22Rv1 (cell line): Measurements from ENCODE around the gene MAP1S.

Experiments
- H3K27ac ChIP-seq: fragments of 450-650 bp; 2 replicates; pipeline ENCODE4 v1.5.1; 2017
- ZFX ChIP-seq: fragments of 450-650 bp; IDR thresholded peaks from 2 replicates; pipeline ENCODE4 v1.6.1; 2017; ENCODE audit warnings: antibody characterized with exemption, borderline replicate concordance
- TF ChIP-seq, protein P1 (sequence below): fragments of 450-650 bp; IDR thresholded peaks from 2 replicates; pipeline ENCODE4 v1.5.1; 2017; ENCODE audit warnings: mild to moderate bottlenecking

Gene MAP1S

DNA sequence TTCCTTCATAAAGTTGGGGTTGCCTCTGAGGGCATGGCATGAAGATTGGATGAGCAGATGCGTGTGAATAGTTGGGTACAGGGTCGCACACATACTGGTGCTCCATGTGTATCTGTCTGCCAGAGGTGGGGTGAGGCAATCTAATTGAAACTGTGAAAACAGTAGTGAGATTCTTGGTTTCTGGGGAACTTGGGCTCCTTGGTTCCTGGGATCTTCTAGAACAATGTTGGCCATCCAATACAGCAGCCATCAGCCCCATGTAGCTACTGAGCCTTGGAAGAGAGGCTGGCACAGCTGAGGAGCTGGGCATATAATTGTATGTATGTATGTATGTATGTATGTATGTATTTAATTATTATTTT is 32.6 kb downstream of the MAP1S start:
- no peak overlapping the region for H3K27ac ChIP-seq
- TF ChIP-seq, protein P1, sequence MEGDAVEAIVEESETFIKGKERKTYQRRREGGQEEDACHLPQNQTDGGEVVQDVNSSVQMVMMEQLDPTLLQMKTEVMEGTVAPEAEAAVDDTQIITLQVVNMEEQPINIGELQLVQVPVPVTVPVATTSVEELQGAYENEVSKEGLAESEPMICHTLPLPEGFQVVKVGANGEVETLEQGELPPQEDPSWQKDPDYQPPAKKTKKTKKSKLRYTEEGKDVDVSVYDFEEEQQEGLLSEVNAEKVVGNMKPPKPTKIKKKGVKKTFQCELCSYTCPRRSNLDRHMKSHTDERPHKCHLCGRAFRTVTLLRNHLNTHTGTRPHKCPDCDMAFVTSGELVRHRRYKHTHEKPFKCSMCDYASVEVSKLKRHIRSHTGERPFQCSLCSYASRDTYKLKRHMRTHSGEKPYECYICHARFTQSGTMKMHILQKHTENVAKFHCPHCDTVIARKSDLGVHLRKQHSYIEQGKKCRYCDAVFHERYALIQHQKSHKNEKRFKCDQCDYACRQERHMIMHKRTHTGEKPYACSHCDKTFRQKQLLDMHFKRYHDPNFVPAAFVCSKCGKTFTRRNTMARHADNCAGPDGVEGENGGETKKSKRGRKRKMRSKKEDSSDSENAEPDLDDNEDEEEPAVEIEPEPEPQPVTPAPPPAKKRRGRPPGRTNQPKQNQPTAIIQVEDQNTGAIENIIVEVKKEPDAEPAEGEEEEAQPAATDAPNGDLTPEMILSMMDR, result no peak
- no peak for TF ChIP-seq ZFX

DNA sequence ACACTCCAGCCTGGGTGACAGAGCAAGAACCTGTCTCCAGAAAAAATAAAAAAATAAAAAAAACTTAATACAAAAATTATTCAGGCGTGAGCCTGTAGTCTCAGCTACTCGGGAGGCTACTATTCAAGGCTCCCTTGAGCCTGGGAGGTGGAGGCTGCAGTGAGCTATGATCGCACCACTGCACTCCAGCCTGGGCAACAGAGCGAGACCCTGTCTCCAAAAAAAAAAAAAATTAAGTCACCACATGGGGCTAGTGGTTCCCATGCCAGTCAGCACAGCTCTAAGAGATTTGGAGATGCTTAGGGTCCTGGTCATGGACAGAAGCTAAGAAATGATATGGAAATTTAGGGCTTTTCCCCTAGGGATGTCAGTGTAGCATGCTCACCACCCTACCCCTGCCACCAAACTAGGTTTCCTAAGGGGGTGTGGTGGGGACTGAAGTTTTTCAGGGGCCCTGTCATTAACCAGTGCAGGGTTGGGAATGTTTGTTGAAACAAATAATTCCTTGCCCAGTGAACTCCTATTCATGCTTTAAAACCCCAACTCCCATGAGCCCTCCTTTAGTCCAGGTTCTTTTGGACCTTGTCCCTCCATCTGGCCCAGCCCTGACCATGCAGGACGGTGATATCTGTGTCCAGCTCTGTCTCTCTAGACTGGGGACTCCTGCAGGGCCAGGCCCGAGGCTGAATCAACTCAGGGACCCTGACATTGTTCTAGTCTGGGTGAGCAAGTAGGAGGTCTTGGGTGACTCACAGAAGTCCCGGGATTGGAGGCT is 33.8 kb downstream of the MAP1S start:
- TF ChIP-seq, protein P1, result no peak
- no peak overlapping the region for H3K27ac ChIP-seq

DNA sequence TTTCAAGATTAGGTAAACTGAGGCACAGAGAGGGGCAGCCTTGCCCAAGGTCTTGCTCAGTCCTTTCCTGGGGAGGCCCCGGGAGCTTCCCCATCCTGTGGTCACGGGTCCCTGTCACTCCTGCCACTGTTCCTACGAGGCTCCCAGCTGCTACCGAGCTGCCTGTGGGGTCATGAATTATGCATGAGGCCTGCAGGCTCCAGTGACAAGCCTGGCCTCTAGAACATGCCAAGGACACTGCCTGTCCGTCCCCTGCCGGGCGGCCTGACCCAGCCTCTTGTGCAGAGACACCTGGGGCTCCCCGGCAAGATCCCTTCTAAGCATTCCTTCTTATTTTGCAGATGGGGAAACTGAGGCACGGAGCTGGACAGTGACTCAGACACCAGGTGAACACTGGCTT is 34.7 kb downstream of the MAP1S start:
- no peak overlapping the region for H3K27ac ChIP-seq
- TF ChIP-seq, protein P1, result no peak
- no peak for TF ChIP-seq ZFX

DNA sequence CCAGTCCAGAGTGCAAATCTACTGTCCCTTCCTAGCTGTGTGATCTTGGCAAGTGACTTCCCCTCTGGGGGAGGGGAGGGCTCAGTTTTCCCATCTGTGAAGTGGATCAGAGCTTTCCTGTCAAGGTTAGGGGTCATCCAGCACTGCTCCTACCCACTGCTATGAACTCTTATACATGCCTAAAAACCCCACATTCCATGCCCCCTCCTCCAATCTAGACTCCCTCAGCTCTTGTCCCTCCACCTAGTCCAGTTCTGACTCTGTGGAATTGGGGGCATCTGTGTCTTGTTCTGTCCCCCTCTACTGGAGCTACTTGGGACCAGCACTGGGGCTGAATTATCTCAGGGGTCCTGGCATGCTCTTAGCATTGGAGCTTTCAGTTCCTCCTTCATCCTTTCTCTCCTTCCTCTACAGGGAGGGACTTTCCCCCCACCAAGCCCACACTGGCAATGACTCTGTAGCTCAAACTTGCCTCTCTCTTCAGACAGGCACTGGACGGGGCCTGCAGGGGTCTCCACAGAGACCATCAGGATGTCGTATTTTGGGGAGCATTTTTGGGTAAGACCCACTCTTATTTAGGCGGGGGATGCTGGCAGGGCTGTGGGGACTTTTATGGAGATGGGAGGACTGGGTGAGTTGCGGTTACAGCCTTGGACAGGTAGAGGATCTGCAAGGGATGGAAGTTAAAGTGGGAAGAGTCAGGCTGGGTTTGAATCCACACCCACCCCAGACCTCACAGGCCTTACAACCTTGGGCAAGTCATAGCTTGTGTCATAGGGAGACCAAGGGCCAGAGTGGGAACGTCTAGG is 35.6 kb downstream of the MAP1S start:
- no peak for TF ChIP-seq ZFX
- TF ChIP-seq, protein P1, result no peak
- no peak overlapping the region for H3K27ac ChIP-seq

DNA sequence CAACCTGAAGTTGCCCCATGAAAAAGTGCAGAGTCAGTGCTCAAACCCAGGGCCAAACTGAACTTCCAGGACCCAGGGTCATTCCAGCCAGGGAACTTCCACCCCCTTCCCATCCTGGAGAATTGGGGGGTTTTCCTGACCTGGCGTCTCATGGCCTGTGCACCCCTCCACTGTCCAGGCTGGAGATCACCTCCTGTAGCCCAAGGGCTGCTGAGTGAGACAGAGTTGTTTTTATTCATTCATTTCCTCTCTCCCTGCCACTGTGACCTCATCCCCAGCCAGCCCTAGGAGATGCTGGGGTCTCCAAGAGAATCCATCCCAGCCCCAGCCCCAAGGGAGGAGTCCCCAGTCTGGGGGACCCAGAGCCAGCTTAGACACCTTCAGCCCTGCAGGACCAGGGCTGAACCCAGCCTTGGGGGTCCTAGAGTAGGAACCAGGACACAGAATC is 36.2 kb downstream of the MAP1S start:
- TF ChIP-seq ZFX, result no peak
- TF ChIP-seq, protein P1, result no peak
- H3K27ac ChIP-seq, result no peak overlapping the region

DNA sequence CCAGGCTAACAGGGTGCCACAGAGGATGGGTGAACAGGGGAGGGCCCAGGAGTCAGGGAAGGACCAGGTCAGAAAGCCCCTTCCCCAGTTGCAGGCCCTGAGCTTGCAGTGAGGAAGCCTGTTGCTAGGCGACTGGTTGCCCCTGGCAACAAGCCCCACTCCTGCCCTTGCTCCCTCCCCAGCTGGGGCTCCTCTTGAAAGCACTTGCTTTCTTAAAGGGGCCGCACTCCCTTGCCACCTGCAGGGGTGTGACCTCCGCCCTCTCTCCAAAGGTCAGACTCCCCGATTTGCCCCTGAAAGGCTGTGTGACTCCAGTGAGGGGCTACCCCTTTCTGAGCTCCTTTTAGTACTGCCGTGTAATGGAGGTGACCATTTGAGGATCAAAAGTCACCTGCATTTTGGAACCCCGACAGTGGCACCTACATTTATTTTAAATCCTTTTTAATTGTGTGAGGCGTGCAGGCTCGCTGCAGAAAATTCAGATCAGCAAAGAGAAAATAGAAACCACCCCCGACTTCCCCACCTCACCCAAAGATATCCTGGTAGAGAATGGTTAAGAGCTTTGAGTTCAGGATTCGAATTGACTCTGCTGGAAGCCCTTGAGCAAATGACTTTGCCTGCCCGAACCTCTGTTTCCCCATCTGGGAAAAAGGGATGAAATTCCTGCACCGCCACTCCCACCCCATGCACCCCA is 36.8 kb downstream of the MAP1S start:
- no peak overlapping the region for H3K27ac ChIP-seq
- no peak for TF ChIP-seq ZFX
- TF ChIP-seq, protein P1, result no peak

DNA sequence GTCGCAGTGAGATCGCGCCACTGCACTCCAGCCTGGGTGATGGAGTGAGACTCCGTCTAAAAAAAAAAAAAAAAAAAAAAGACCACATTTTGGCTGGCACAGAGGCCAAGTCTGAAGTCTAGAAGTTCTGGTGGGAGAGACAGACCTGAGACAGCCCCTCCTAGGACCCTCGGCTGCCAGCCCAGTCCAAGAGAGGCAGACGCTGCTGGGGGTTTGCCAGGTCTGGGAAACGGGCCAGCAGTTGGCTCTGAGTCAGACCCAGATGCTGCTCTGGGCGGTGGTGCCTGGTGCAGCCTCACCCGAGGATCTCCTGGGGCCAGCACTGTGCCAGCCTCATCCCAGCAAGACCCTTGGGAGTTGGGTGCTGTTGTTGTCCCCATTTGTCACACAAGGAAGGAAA is 37.8 kb downstream of the MAP1S start:
- H3K27ac ChIP-seq, result no peak overlapping the region
- no peak for TF ChIP-seq ZFX
- TF ChIP-seq, protein P1, result no peak
